A673 (cell line): Measurements from ENCODE around the gene PIP4K2A.

Experiments used
- EZH2 ChIP-seq: fragments of 200-600 bp; sonication (generic); IDR thresholded peaks from 2 replicates; pipeline ENCODE4 v1.6.1; 2017; ENCODE audit warnings: borderline replicate concordance, low read depth, mild to moderate bottlenecking, mixed read lengths, antibody characterized with exemption, low read length; ENCODE audit not compliant: poor library complexity, severe bottlenecking
- TF ChIP-seq, protein P1 (sequence below): fragments of 300-800, 200-600 bp; sonication (generic); conservative IDR thresholded peaks from 2 replicates; pipeline ENCODE4 v1.5.1; 2017; ENCODE audit warnings: low read depth, mild to moderate bottlenecking, antibody characterized with exemption, low read length, moderate library complexity, mixed read lengths

- no peak for TF ChIP-seq EZH2
- TF ChIP-seq, protein P1, sequence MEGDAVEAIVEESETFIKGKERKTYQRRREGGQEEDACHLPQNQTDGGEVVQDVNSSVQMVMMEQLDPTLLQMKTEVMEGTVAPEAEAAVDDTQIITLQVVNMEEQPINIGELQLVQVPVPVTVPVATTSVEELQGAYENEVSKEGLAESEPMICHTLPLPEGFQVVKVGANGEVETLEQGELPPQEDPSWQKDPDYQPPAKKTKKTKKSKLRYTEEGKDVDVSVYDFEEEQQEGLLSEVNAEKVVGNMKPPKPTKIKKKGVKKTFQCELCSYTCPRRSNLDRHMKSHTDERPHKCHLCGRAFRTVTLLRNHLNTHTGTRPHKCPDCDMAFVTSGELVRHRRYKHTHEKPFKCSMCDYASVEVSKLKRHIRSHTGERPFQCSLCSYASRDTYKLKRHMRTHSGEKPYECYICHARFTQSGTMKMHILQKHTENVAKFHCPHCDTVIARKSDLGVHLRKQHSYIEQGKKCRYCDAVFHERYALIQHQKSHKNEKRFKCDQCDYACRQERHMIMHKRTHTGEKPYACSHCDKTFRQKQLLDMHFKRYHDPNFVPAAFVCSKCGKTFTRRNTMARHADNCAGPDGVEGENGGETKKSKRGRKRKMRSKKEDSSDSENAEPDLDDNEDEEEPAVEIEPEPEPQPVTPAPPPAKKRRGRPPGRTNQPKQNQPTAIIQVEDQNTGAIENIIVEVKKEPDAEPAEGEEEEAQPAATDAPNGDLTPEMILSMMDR = no peak
These were observed 154.1 kb downstream of the PIP4K2A start for GRCh38 chr10:22560096-22560912.
